Stimulated activated naive CD8-positive, alpha-beta T cell treated with anti-CD3 and anti-CD28 coated beads, Interleukin-15, Interleukin-2, amounts not matched to agents 100 ng/mL and 50 ng/mL, for 24 hours (primary cell): ENCODE data around the gene CCDC12.

Experiments
- H3K27ac Mint-ChIP-seq: one replicate; pipeline ENCODE4 v1.8.0; 2021; ENCODE audit warnings: mild to moderate bottlenecking, mixed read lengths
- H3K27me3 Mint-ChIP-seq: one replicate; pipeline ENCODE4 v1.8.0; 2021; ENCODE audit warnings: mixed read lengths
- H3K36me3 Mint-ChIP-seq: one replicate; pipeline ENCODE4 v1.8.0; 2021; ENCODE audit warnings: low read depth, mixed read lengths
- H3K4me1 Mint-ChIP-seq: one replicate; pipeline ENCODE4 v1.8.0; 2021; ENCODE audit warnings: low read depth, mixed read lengths
- H3K4me3 Mint-ChIP-seq: one replicate; pipeline ENCODE4 v1.8.0; 2021; ENCODE audit warnings: mild to moderate bottlenecking, mixed read lengths
- H3K9me3 Mint-ChIP-seq: one replicate; pipeline ENCODE4 v1.8.0; 2021; ENCODE audit warnings: mixed read lengths

The CCDC12 gene

DNA sequence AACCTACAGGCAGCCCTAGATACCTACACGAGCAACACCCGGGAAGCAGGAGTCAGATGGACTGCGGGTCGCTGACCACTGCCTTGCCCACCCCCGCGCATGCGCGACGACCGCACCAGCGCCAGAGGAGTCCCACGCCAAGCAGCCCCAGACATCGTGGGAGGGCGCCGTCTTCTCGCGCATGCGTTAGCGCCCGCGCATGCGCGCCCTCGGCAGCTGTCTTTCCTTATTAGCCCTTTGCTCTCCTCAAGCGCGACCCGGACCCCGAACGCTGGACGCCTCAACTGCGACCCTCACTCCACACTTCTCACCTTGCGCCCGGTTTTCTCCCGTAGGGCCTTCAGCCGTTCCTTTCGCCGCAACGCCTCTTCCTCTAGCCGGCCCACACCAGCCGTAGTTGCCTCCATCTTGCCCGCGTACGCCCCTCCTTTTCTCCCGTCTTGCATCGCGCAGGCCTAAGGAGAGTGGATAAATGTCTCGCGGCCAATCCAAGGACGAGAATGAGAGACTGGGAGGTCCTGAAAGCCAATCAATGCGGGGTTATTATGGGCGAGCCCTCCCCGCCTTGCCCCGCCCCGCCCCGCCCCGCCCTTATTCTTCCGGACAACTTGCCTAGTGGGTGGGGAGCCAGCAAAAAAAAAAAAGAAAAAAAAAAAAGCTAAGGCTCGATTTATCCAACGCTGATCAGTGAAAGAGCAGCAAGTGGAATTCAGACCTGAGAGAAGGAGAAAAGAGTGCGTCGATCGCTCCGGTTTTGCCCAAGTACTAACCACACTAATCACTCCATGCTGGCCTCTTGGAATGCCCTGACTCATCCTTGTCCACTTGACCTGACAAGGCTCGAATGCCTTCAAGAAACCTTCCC lies at the start of gene CCDC12:
Gene CCDC12 (minus strand): TSS at position 420 of the 865 bp plus-strand sequence. CDS start 13 bp downstream, at position 407.
- peaks cover 77% of the 10 kb centered on the region for H3K4me1 Mint-ChIP-seq
- H3K36me3 Mint-ChIP-seq, result peaks cover 33% of the 10 kb centered on the region

DNA sequence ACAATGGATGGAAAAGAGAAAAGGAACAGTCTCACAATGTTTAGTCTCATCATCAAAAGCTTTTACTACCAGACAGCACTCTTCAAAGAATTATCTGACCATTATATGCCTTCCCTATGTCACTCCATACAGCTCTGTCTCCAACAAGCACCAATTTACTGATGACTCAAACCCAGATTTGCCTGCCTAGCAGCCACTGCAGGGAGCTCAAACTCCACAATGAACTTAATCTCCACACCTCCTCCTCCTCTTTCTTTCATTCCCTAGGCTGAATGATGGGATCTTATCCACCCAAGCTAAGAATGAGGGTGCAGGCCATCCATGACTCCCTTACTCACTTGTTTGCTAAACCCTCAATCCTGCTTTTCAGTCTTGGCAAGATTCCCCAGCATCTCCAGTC lies 48.4 kb upstream of the CCDC12 start:
- no peaks in the 10 kb centered on the region for H3K27me3 Mint-ChIP-seq
- H3K27ac Mint-ChIP-seq, result no peak overlapping the region
- H3K4me3 Mint-ChIP-seq, result no peak overlapping the region
- no peaks in the 10 kb centered on the region for H3K9me3 Mint-ChIP-seq
- peaks cover 27% of the 10 kb centered on the region for H3K36me3 Mint-ChIP-seq
- H3K4me1 Mint-ChIP-seq, result peaks cover 62% of the 10 kb centered on the region

More for the DNA sequence above, at the start of gene CCDC12:
- Mint-ChIP-seq H3K27me3 (peaks cover 3% of the 10 kb centered on the region), H3K9me3 (no peaks in the 10 kb centered on the region), H3K4me3 (peak within 1 kb of the TSS; percentile 100), H3K27ac (peak within 1 kb of the TSS; percentile 100)

DNA sequence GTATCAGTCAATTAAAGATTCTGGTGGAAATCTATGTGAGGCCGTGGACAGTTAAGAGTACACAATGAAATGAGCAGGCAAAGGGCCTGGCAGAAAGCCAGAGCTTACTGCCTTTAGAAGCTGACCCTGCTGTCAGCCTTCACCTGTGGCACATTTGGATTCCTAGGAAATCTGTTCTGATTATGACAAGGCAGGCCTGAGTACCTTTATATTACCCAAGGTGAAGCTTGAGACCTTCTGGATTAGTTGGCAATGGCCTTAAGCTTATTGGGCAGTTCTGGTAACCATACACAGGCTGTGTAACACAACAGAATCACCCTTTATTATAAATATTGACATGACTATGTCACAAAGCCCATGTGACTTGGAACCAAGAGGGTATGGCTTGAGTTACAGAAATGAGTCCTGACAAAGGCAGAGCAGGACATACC lies 46.1 kb upstream of the CCDC12 start:
- H3K9me3 Mint-ChIP-seq, result no peaks in the 10 kb centered on the region

DNA sequence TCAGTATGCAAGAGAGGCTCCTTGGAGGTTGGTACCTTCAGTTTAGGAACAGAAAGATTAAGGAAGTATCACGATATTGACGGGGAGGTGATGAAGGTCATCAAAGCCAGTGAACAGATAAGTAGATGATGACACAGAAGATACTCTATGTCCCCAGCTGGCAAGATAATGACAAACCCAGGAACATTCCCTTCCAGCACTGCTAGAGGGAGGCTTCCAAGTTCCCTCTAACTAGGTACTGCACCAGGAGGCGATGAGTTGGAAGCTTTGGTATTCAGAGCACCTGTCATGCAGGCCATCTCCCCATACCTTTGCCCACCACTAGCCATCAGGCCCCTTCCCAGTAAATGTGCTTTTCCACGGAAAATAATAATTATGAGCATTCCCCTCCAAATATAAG lies 43.8 kb upstream of the CCDC12 start:
- no peaks in the 10 kb centered on the region for H3K27me3 Mint-ChIP-seq
- H3K27ac Mint-ChIP-seq, result peak overlapping the region; percentile 81
- peaks cover 76% of the 10 kb centered on the region for H3K4me1 Mint-ChIP-seq
- H3K4me3 Mint-ChIP-seq, result no peak overlapping the region
- H3K36me3 Mint-ChIP-seq, result peaks cover 32% of the 10 kb centered on the region
- no peaks in the 10 kb centered on the region for H3K9me3 Mint-ChIP-seq

More for the DNA sequence above, 46.1 kb upstream of the CCDC12 start:
- Mint-ChIP-seq H3K4me3 (no peak overlapping the region), H3K27ac (no peak overlapping the region), H3K36me3 (peaks cover 26% of the 10 kb centered on the region), H3K27me3 (no peaks in the 10 kb centered on the region), H3K4me1 (peaks cover 72% of the 10 kb centered on the region)

DNA sequence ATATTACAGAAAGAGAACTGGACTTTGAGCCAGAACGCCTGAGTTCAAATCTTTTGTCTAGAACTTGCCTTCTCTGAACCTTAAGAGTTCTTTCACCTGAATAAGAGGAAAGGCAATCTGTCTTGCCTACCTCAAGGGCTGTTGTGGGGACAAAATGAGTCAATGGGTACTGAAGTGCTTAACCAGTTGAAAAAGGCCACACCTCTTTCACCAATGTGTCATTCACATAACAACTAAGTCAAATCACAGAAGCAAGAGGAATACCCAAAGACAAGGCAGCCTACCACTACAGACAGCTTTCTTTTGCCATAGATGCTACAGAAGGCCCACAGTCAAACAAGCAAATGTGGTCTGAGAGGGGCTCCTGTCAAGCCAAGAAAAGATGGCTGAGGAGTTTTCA lies 42.7 kb upstream of the CCDC12 start:
- H3K36me3 Mint-ChIP-seq, result peaks cover 32% of the 10 kb centered on the region

DNA sequence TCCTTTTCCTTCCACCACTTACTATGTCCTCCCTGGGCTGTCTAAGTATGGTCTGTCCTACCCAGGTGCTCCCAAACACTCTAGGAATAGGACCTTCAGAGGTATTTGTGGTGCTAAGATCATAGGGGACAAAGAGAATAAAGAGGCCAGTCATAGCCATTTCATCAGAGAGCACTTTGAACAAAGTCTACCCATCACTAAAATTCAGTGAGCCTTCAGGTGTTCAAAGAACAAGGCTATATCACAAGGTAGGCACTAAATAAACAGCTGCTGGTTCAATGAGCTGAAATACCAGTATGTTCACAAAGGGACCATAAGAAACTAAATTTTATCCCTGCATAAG lies 41.7 kb upstream of the CCDC12 start:
- H3K4me3 Mint-ChIP-seq, result no peak overlapping the region
- H3K27ac Mint-ChIP-seq, result no peak overlapping the region
- H3K36me3 Mint-ChIP-seq, result peaks cover 32% of the 10 kb centered on the region
- no peaks in the 10 kb centered on the region for H3K27me3 Mint-ChIP-seq
- no peaks in the 10 kb centered on the region for H3K9me3 Mint-ChIP-seq
- H3K4me1 Mint-ChIP-seq, result peaks cover 66% of the 10 kb centered on the region

More for the DNA sequence above, 42.7 kb upstream of the CCDC12 start:
- H3K4me1 Mint-ChIP-seq, result peaks cover 66% of the 10 kb centered on the region
- H3K4me3 Mint-ChIP-seq, result peak overlapping the region; percentile 20
- no peaks in the 10 kb centered on the region for H3K9me3 Mint-ChIP-seq
- H3K27ac Mint-ChIP-seq, result peak overlapping the region; percentile 80
- no peaks in the 10 kb centered on the region for H3K27me3 Mint-ChIP-seq

DNA sequence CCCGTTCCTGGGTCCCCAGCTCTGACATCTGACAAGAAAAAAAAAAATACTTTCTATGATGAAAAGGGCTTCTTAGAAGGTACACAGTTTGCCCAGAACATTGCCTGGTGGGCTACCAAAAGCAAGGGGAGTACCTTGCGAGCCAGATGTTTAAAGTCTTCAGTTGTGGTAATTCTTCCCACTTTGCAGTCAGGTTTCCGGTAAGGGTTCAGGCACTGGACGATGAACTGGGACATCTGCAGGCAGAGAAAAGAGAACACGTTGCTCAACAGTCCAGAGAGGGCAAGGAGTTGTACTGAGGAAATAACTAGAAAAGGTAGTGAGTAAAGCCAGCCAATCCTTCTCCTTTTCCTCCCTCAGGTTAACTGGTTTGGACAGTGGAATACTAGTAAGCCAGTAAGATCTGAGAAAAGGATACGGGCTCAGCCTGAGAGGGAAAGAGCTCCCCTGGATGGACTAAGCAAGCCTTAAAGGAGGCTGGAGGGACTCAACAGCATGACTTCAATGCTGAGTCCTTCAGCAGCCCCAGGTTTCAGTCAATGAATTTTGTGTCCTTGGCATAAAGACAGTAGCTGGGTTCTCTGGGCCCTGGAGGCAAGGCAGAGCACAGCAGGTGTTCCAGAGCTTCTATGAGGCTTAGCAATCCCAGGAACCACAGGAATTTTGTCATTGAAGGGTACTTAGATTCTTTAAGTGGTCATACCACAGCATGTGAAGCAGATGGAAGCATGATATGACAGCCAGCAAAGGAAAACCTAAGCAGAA lies 41.1 kb upstream of the CCDC12 start:
- Mint-ChIP-seq H3K27me3 (no peaks in the 10 kb centered on the region), H3K27ac (peak overlapping the region; percentile 90), H3K9me3 (no peaks in the 10 kb centered on the region), H3K4me3 (peak overlapping the region; percentile 55), H3K4me1 (peaks cover 66% of the 10 kb centered on the region), H3K36me3 (peaks cover 32% of the 10 kb centered on the region)

DNA sequence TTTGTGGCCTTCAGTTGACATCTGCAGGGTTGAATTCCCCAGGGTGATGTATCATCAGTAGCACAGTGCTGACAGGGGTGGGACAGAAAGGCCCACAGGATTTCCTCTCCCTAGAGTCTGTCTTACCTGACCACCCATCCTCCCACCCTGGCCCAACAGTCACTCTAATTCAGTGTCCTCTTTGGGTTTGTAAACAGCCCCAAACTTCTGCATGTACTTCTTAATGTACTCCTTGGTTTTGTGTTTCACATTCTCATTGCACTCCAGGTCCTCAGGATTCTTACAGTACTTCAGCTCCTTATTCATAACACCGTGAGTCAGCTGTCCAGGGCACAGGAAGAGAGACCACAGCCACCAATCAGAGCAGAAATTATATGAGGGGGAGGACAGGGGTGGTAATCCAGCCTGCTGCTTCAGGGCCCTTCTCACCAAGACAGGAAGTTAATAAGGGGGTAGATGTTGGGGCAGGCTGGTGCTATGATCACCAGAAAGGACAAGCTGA lies 40.4 kb upstream of the CCDC12 start:
- no peaks in the 10 kb centered on the region for H3K27me3 Mint-ChIP-seq
- H3K36me3 Mint-ChIP-seq, result peaks cover 32% of the 10 kb centered on the region
- peaks cover 59% of the 10 kb centered on the region for H3K4me1 Mint-ChIP-seq
- H3K9me3 Mint-ChIP-seq, result no peaks in the 10 kb centered on the region
- H3K4me3 Mint-ChIP-seq, result peak overlapping the region; percentile 55
- peak overlapping the region; percentile 90 for H3K27ac Mint-ChIP-seq

DNA sequence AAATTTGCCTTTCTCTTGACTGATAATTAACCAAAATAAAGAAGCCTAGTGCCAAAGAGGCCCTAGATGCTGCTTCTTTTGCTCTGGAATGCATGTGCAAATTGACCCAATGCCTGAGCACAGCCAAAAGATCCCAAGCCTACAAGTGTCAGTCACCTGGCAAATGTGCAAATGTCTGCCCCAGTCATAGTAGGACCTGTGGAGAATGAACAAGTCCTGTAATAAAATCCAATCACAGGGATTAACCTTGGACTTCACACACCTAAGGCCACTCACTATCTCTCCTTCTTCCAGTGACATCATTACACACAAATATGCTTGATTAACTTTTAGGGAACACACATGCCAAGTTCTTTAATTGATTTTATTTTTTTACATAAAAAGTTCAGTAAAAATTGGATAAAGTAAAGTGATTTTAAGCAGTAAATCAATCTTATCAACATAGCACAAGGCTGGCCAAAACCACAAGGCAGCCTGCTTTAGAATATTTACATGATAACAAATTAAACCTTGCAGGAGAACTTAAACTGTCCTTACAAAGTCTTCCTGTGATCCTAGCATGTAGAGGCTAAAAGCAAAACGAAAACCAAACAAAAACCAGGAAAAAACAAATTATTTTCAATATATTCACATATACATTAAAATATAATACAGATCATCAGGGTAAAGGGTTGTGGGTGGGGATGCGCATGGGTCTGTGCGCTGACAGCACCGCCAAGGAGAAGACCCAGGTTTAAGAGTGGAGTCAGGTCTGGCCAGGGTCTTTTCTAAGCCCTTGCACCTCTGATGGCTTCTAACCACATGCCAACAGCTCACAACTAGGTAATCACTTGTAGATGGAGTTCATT lies 39.8 kb upstream of the CCDC12 start:
- Mint-ChIP-seq H3K4me3 (no peak overlapping the region), H3K4me1 (peaks cover 54% of the 10 kb centered on the region), H3K9me3 (no peaks in the 10 kb centered on the region), H3K27ac (peak overlapping the region; percentile 90), H3K27me3 (no peaks in the 10 kb centered on the region), H3K36me3 (peaks cover 32% of the 10 kb centered on the region)

DNA sequence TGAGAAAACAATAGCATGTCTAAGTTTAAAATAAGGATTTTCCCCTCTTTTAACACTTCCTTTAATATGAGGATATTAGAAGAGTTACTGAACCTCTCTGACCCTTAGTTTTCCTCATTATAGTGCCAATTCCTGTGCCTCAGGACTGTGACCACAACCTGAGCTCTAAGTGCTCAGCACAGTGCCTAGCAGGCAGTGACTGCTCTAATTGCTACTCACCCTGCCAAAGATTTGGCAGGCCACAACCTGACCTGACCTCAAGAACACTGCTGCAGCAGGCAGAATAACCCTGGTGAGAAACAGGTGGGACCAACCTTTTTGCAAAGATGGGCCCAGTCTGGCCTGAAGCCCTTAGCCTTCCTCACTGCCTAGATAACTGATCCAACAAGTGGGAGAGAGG lies 38.6 kb upstream of the CCDC12 start:
- Mint-ChIP-seq H3K4me3 (no peak overlapping the region), H3K4me1 (peaks cover 42% of the 10 kb centered on the region)

DNA sequence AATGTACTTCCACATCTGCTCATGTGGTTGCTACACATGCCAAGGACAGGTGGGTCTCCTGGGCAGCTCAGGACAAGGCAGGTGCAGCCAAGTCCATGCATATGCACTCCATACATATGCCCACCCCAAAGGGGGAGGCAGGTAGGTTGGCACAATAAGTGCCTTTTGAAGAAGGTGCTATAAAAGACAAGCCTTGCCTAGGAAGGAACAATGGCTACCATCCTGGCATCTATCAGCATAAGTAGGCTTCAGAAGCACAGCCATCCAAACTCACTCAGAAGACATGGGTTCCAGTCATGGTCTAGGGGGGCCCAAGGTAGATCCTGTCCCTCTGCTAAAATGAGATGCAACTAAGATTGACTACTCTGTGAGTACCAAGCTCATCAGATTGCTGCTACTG lies 37.5 kb upstream of the CCDC12 start:
- no peaks in the 10 kb centered on the region for H3K27me3 Mint-ChIP-seq
- no peak overlapping the region for H3K4me3 Mint-ChIP-seq
- H3K27ac Mint-ChIP-seq, result no peak overlapping the region
- peaks cover 28% of the 10 kb centered on the region for H3K36me3 Mint-ChIP-seq
- H3K4me1 Mint-ChIP-seq, result peaks cover 36% of the 10 kb centered on the region
- no peaks in the 10 kb centered on the region for H3K9me3 Mint-ChIP-seq

More for the DNA sequence above, 38.6 kb upstream of the CCDC12 start:
- Mint-ChIP-seq H3K36me3 (peaks cover 32% of the 10 kb centered on the region), H3K27me3 (no peaks in the 10 kb centered on the region), H3K27ac (no peak overlapping the region), H3K9me3 (no peaks in the 10 kb centered on the region)

DNA sequence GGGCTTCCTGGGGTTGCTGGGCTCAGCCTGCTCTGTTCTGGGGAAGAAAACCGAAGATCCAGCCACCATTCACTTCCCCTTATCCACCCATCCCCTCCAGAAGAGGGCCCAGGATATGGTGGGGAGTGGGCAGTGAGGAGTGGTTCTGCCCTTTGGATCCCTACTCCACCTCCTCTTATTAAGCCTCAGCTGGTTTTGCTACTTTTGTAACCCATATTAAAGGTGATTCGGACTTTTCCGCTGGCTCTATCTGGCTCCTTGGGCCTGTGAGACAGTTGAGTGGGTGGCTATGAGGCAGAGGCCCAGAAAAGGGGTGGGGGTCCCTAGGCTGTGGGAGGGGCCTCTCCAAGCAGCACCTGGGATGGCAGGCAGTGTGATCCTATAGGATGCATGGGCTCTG lies 36.7 kb upstream of the CCDC12 start:
- H3K9me3 Mint-ChIP-seq, result no peaks in the 10 kb centered on the region
- H3K27ac Mint-ChIP-seq, result no peak overlapping the region
- no peak overlapping the region for H3K4me3 Mint-ChIP-seq
- peaks cover 31% of the 10 kb centered on the region for H3K4me1 Mint-ChIP-seq
- H3K27me3 Mint-ChIP-seq, result no peaks in the 10 kb centered on the region
- peaks cover 20% of the 10 kb centered on the region for H3K36me3 Mint-ChIP-seq

DNA sequence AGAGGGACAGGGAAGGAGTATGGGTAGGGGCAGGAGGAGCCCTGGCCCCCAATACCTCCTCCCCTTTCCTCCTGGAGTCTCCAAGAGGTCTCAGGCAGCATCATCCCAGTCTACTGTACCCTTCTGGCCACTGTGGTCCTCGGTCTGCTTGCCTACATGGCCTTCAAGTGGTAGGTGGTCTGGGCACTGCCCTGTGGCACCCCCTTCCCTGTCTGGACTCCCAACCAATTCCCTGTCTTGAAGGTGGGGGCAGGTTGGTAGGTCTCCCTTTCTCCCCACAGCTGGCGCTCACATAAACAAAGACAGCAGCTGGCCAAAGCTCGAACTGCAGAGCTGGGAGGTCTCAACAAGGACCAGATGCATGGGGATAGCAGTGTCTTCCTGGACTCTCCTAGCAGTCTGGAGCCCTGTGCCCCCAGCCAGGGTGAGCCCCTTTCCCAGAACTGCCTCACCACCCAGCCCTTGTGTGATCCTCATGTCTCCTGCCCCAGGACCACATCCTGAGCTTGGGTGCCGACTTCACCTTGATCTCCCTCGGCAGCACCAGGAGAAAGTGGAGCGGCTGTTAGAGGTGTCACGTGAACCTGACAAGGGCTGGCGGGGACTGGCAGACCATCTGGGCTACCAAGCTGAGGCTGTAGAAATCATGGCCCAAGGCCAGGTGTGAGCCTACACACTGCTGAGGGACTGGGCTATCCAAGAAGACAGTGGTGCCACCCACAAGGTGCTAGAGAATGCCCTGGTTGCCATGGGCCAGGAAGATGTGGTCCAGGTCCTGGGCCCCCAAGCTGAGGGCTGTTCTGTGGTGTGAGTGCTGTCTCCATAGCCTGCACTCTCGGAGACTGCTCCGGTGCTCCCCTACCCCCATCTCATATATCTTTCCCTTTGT lies 36.0 kb upstream of the CCDC12 start:
- H3K9me3 Mint-ChIP-seq, result no peaks in the 10 kb centered on the region

DNA sequence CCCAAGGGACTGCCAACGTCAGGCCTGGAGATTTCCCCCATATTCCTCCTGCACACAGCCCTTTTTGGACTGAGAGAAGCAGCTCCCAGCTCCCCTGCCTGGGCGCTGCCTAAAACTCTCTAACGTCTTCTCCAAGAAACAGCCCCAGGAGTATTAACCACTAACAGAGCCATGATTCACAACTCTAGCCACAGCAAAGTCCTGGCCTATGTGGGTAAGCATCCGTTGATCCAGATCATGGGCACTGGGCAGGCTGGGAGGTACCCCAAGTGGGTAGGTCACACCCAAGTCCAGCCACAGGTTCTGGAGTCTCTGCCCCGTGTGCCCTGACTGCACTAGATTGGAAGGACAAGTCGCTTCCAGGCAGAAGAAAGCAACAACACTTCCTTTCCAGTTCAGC lies 34.8 kb upstream of the CCDC12 start:
- Mint-ChIP-seq H3K27ac (no peak overlapping the region), H3K36me3 (peaks cover 8% of the 10 kb centered on the region), H3K4me1 (peaks cover 13% of the 10 kb centered on the region), H3K27me3 (no peaks in the 10 kb centered on the region), H3K9me3 (no peaks in the 10 kb centered on the region), H3K4me3 (no peak overlapping the region)

More for the DNA sequence above, 36.0 kb upstream of the CCDC12 start:
- no peaks in the 10 kb centered on the region for H3K27me3 Mint-ChIP-seq
- H3K4me1 Mint-ChIP-seq, result peaks cover 25% of the 10 kb centered on the region
- no peak overlapping the region for H3K27ac Mint-ChIP-seq
- peaks cover 14% of the 10 kb centered on the region for H3K36me3 Mint-ChIP-seq
- H3K4me3 Mint-ChIP-seq, result no peak overlapping the region
